COLO829 (cell line): ENCODE measurements around the gene MAGI2.

ENCODE experiments used
- DNase-seq: peaks from one replicate; pipeline ENCODE4 v3.0.0; 2012; ENCODE audit warnings: low spot score

The MAGI2 gene

DNA sequence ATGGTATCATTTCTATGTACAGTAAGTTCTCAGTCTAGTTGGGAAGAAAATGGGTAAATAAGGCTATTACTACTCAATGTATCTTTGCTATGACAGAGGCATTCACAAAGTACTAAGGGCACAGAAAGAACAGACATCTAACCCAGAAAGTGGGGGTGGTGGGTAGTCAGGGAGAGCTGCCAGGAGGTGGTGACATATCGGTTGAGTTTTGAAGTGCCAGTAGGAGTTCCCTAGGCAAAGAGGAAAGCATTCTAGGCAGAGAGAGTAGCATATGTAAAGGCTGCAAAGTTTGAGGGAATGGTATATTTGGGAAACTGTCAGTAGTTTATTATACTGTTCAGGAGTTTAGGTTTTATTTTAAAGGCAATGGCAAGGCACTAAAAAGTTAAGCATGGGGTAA lies 1372.1 kb downstream of the MAGI2 start:
- DNase-seq = no peak

DNA sequence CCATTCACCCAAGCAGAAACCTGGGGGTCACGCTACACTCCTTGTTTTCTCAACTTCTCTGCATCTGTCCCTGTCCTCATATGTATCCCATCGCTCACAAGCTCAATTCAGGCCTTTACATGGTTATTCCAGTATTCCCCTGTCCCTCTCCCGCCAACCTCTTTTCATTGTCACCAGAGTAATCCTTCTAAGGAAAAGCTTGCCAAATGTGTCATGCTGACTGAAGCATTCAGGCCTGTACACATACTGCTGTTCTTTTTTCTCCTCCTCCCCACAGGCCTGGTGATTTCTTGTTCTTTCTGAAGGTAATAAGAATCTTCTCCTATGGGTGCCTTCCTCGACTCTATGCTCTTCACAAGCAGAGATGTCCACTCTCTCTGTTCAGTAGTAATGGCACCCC lies 1372.7 kb downstream of the MAGI2 start:
- no peak for DNase-seq

DNA sequence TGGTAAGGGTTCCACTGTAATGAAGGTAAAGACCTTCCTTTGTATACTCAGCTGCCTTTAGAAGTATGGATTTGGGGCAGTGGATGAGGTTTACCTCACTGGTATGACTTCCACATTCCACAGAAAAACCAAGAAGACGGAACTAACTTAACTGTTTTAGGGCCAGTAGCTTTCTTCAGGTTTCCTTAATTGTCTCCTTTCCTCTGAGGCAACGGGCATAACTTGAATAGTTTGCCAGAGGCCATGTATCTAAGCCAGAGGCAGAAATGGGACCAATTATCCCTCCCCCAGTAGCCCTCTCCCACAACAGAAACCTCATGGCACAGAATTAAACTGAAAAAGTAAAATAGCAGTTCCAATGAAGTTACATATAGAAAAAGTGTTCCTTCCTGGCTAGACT lies 1373.2 kb downstream of the MAGI2 start:
- DNase-seq = no peak

DNA sequence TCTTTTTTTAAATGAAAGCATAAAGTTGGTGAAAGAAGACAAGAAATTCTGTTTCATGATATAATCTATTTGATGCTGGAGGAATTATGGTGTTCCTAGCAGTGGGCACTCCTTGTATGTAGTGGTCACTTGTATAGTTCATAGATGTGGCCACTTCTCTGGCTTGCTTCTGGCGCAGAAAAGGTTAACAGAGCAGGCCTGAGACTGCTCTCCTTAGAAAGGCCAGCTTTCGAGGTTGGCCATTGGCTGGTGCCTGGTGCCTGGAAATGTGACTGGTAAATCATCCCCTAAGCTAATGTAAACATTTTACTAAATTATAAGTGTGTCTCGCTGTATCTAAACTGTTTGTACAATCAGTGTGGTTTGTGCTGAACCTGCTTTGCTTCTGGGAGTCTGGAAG lies 1378.8 kb downstream of the MAGI2 start:
- no peak for DNase-seq

DNA sequence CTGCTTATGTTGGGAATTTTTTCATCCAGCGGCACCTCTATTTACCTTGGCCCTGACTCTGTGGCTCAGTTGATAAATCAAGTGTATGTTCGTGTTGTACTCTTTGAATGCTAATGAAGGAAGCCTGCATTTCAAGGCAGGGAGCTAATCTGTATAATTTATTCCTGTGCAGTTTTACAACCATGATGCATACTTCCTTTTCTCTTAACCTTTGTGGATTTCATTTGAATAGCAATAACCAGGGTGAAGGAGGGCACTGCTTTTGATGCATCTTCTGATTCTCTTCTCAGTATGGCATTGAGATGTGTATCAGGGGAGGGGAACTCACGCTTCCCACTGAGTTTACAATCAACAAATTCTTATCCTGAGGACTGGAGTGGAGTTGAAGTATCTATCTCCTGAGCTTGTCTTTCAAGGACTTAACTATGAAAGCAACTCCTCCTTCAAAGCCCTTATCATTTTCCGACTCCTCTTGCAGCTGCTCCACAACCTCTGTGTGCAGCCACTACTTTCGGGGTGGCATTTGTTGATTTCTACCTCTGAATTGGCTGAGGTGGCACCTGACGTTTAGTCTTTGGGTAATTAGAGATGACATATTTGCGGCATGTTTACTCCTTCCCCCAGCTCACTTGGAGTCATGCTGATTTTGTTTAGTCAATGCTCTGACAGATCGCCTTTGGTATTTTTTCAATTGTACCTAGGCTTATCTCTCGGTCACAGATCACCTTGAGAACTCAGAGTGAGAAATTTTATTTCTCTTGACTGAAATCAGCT lies 1379.7 kb downstream of the MAGI2 start:
- no peak for DNase-seq

DNA sequence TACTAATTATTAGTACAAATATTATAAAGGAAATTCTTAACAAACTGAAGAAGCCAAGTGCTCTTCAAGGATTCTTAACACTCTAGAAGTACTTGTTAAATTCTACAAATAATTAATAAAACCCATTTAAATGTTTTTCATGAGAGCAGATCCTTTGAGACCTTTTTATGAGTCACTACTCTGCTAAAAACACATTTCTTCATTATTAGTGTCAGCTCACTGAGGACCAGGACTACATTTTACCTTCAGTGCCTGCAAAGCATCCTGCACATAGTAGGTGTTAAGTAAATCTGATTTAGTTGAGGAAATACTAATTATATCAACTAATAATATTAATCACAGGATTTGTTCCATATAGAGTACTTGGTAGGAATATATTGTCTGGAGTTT lies 1381.3 kb downstream of the MAGI2 start:
- no peak for DNase-seq

DNA sequence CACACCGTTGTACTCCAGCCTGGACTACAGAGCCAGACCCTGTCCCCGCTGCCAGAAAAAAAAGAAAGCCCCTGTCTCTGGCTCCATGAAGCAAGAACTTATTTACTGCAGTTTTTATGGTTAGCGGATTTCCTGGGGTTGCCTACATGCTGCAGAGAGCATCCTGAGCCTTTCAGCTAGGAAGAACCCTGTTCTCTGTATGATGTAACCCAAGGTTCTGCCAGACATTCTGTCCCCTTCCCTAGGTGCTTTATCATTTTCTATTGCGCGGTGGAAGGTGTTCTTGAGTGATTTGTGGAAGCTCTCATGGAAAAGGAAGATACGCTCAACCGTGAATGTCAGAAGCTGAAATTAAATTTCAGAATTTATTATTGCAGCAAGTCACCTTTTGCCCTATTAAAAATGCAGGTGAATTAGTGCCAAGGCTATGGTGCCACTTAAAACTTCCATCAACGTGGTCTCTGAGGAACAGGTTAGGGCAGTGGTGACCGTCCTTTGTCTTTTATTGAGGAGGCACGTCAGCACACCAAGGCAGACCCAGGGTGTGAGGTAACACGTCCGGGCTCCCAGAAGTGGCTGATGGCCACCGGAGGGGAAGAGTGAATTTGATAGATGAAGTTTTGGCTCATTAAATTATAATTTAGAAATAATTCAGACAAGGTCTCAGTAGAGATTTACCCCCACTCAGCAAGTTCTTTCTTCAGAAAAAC lies 1381.8 kb downstream of the MAGI2 start:
- no peak for DNase-seq

DNA sequence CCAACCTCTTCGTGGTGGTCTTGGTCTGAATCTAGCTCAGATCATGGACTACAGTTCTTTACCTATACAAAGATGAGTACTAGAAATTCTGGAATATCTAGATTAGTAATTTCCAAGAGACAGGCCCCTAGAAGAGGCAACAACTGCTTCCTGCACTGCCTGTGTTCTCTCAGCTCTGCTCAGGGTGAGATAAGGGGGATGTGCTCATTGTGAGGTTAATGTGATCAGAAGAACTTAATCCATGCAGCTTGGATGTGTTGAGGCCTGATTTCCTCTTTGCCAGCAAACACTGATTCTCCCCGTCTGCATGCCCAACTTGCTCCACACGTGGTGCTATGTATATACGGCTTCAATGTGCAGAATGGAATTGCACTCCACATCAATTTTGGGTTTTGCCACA lies 1386.9 kb downstream of the MAGI2 start:
- no peak for DNase-seq

DNA sequence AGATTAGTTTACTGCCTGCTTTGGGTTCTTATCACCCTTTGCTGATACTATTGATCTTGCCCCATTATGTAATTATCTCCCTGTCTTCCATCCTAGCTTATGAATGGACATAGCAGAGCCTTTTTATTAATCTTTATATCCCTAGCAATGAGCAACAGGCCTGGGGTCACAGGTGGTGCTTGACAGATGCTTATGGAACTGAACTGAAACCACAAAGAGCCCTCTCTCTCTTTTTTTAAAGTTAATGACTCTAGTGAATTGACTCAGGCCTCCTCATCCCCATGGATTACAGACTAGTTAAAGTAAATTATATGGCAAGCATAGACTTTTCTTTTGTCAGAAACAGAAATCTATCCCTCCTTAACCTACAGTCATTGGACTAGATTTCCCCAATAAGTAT lies 1389.7 kb downstream of the MAGI2 start:
- no peak for DNase-seq

DNA sequence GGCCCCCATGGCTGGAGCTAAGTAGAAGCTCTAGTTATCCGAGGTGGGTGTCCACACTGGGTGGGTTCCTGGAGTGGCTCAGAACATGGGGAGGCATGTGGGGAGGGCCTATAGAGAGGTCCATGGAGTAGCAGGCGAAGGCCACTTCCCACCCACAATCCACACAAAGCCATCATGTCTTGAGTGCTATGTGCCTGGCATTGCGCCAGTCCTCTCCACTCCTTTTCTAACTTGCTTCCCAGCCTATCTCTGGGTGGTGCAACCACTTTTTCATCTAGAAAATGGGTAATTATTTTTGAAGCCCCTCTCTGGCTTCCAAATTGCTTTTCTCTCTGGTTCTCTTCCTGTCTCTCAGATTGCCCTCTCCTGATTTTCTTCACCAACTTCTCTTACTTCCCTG lies 1391.3 kb downstream of the MAGI2 start:
- no peak for DNase-seq

DNA sequence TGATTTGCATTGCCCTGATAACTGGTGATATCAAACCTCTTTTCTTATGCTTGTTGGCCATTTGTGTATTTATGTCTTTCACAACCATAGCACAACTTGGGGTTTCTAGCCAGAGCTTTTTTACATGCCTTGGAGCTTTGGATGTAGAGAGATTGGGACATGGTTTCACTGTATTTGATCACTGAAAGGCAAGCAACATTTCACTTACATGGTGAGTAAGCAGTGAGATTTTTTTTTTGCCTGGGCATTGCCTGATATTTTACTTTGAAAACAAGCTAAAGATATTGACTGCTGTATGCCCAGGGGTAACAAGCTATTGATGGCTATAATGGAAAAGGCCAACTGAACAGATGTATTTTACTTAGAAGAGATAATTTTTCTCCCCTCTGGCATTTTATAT lies 1395.9 kb downstream of the MAGI2 start:
- no peak for DNase-seq

DNA sequence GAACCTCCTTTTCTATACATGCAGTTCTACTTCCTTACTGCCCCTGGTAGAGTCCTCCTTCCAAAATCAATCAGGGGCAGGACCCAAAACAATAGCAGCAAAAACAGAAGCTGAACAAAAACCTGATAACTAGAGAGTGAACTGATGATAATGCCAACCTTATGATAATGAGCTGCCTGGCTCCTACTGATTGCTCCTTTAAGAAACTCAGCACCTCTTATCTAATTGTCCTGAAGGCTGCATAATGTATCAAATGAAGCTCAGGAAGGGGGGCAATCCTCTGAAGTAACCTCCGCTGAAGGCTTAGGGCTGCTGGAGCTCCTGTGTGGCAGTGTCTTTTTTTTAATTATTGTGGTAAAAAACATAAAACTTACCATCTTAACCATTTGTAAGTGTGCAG lies 1397.9 kb downstream of the MAGI2 start:
- DNase-seq = no peak

DNA sequence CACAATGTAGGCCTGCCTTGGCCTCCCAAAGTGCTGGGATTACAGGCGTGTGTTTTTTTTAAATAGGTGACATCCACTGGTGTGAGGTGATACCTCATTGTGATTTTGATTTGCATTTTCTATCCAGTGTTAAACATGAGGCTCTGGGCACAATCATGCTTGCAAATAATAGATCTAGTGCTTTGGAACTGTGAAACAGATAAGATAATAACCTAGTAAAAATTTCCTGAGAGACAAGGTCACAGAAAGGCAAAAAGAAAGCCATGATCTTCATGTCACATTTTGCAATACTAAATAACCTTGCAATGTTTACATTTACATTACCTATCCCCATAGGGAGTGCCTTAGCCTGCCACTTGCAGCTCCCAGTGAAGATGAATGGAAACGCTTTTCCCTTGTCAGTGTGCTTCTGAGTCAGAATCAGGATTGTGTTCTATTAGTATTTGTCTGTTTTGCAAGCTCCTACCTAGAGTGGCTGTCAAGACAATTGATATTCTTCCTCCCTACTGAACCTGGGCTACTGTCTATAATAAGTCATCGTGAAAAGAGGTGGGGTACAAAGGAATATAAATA lies 1398.4 kb downstream of the MAGI2 start:
- DNase-seq = no peak

DNA sequence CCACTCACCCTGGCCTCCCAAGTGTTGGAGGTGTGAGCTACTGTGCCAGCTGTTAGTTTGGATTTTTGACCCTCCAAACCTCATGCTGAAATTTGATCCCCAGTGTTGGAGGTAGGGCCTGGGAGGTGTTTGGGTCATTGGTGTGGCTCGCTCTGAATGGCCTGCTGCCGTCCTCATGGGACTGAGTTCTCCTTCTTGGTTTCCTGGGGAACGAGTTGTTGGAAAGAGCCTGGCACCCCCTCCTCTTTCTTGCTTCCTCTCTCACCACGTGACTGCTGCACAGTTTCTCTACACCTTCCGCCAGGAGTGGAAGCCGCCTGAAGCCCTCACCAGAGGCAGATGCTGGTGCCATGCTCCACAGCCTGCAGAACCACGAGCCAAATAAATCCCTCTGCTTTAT lies 1401.4 kb downstream of the MAGI2 start:
- DNase-seq = no peak

DNA sequence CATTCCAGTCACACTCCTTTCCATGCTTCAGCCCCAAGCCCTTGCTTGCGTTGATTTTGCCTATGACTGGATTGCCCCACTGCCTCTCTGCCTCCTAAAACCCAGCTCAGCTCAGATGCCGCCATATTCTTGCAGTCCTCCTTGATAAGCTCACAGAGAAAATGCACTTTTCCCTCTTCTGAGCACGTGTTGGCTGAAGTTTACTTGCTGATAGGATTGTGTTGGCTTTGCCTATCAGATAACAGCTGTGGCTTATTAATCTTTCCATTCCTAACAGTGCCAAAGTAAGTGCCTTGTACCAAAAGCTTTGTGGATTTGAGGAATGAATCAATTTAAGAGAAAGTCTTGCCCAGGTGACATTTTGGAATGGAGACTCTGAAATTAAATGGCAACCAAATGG lies 1405.7 kb downstream of the MAGI2 start:
- no peak for DNase-seq

DNA sequence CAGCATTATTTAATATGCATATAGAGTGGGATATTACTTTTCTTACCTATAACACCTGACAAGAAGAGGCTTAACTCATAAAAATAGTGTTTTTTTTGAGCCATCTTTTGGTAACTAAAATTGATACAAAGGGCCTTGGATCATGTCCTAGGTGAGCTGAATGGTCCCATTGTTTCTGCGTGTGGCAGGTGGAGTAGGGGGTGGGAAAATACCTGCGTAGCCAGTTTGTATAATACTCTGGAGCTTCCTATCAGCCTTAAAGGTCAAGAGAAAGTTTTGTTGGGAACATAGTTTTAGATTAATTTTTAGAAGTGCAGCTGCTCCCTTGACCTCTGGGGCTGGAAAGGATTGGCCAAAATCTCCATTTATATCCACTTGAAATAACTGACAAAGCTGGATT lies 1410.3 kb downstream of the MAGI2 start:
- no peak for DNase-seq

DNA sequence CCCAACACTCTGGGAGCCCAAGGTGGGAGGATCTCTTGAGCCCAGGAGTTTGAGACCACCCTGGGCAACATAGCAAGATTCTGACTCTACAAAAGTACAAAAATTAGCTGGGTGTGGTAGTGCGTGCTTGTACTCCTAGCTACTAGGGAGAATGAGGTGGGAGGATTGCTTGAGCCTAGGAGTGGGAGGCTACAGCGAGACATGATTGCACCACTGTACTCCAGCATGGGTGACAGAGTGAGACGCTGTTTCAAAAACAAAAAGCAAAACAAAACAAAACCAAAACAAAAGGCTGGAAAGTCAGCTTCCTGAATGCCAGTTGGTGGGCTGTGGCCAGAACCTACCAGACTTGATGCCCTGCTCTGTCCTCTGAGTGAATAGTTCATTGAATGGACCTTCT lies 1412.0 kb downstream of the MAGI2 start:
- DNase-seq = no peak

DNA sequence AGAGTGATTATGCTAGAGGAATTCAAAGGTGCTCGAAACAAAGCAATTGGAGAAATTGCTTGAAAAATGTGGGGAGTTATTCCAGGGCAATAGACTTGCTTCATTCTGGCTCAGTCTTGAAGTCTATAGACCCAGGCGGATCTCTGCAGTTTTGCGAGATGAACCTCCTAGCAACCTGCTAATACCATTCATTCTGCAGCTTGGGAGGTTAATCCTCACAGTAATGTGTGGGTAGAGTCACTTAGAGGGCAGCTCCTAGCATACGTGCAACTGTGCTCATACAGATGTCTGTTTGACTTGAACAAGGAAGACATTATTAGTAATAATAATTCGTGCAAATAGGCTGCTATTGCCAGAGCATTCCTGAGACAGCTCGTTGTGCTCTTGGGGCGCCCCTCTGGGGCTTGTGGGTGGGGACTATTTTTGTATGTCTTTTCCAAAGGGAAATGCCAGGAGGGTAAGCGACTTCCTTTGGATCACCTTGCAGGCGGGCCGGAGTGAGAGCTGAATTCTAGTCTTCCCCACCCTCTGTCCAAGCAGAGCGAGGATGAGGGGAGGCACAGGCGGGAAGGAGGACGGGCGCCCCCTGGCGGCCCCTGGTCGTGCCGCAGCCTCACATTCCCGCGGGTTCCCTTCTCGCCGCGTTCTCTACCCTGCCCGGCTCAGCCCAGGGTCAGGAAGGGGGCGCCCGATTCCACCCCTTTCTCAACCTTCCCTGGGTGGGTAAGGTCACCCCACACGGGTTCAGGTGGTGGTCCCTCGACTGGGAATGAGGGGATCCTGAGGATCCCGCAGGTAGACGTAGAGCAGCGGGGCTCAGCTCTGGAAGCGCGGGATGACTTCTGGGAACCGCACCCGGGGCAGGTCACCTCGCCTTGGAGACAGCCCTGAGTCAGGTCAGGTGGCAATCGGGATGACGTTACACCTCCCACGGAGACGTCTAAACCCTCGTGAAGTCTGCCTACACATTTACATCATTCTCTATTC lies 1413.4 kb downstream of the MAGI2 start:
- no peak for DNase-seq

DNA sequence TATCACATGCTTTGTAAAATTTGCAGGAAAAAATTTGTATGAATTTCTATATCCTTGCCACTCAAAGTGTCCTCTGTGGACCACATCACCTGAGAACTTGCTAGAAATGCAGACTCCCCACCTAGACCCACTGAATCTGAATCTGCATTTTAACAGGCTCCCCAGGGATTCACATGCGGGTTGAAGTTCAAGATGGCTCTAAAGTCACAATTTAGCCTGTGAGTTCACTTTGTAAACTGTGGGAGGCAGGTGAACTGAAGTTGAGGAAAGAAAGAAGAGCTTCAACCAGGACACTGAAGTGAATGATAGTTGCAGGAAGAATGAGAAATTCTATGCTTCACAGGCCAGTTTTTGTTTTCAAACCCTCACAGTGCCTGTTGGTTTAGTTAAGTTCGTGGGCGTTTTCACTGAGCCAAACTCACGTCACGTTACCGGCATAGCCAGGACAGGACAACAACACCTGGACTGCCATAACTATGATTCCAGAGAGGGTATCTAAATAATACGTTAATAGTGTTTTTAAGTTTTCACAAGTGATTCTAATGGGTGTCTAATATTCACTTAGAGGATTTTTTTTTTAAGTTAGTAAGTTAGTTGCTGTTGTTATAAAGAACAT lies 1414.9 kb downstream of the MAGI2 start:
- no peak for DNase-seq

DNA sequence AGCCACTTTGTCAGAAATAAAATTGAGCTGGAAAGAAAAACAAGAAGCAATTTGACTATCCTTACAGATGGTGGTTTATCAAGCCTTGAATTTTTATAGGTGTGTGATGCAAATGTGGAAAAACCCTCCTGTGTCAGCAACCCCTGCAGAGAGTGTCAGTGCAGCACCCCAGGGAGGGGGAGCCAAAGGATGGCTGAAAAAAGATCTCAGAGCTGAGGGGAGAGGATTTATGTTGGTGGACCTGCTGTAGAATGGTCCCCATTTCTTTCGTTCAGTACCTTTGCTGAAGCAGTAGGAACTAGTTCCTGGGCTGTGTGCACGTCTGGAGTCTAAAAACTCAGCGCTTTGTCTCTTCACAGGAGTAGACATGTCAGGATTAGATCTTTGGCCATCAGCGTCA lies 1415.9 kb downstream of the MAGI2 start:
- DNase-seq = no peak

DNA sequence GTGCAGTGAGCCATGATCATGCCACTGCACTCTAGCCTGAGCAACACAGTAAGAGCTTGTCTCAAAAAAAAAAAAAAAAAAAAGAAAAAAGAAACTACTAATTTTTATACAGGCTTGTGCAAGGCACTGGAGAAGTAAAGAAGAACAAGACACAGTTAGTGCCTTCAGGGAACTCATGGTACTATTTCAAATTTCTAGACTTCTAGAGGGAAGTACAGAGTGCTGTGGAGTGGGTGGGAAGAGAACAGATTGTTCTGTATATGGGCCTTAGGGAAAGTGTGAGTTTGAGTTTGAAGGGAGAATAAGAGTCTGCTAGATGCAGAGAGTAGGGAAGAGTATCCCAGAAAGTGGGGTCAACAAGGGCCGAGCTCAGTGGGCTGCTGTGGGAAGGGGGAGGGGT lies 1420.1 kb downstream of the MAGI2 start:
- no peak for DNase-seq

DNA sequence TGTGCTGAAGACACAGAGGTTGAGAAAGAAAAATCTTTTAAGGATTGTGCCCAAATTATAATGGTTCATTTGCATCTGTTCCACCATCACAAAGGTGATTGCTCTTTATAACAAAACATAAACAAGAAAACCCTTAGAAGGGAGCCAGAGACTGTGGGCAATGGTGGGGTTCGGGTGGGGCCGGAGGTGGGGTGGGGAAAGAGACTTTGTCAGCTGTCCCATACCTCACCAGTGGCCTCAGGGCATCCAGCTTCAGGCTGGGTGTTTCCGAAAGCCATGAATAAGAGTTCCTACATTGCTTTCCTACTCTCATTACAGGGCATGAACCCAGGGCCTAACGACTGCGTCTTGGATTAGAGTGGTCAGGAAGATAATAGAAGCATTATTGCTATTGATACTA lies 1427.0 kb downstream of the MAGI2 start:
- no peak for DNase-seq
